Activated naive CD4-positive, alpha-beta T cell treated with anti-CD3 and anti-CD28 coated beads for 36 hours (primary cell): ENCODE results near the gene SEMA5B. TPM values are rescaled to one million over a fixed set of nuclear protein-coding genes. Genes with fewer than 3 reads are reported as not detected.

Experiments used
- CTCF ChIA-PET: fragments of 350-600 bp; sonication (Branson Sonifier 250); formaldehyde crosslinking; loops from one replicate; lab custom pipeline; 2021; ENCODE audit warnings: antibody characterized with exemption; lab: Charles Lee
- DNase-seq: peaks from one replicate; pipeline ENCODE4 v3.0.0-alpha.2; 2020
- H3K27ac Mint-ChIP-seq: one replicate; pipeline ENCODE4 v1.8.0; 2021; ENCODE audit warnings: mild to moderate bottlenecking, mixed read lengths
- H3K27me3 Mint-ChIP-seq: one replicate; pipeline ENCODE4 v1.8.0; 2021; ENCODE audit warnings: low read depth, mixed read lengths
- H3K36me3 Mint-ChIP-seq: one replicate; pipeline ENCODE4 v1.8.0; 2021; ENCODE audit warnings: low read depth, mixed read lengths
- H3K4me1 Mint-ChIP-seq: one replicate; pipeline ENCODE4 v1.8.0; 2021; ENCODE audit warnings: low read depth, mixed read lengths
- H3K4me3 Mint-ChIP-seq: one replicate; pipeline ENCODE4 v1.8.0; 2021; ENCODE audit warnings: mild to moderate bottlenecking, moderate library complexity, mixed read lengths
- H3K9me3 Mint-ChIP-seq: one replicate; pipeline ENCODE4 v1.8.0; 2021; ENCODE audit warnings: mixed read lengths
- intact Hi-C: fragments of 100-400 bp; cut with micrococcal nuclease; formaldehyde crosslinking; loops from one replicate; pipeline ENCODE4 v1.15.1; 2023
- total RNA-seq, 2 experiments: library from RNA; stranded (reverse); gene quantifications; one replicate each; pipeline ENCODE4 v1.2.3, GENCODE V29; 2021

The SEMA5B gene
- total RNA-seq, 2 experiments from 2014 or later: not detected

GRCh38 chr3:122987736-122988319 is 39.7 kb downstream of the SEMA5B start:
- Mint-ChIP-seq H3K27ac (no peak overlapping the region), H3K4me3 (no peak overlapping the region), H3K36me3 (no peaks in the 10 kb centered on the region), H3K27me3 (peaks cover 17% of the 10 kb centered on the region), H3K9me3 (no peaks in the 10 kb centered on the region), H3K4me1 (no peaks in the 10 kb centered on the region)
- CTCF ChIA-PET: no interaction called here
- DNase-seq: no peak
- intact Hi-C loops: no loop called here

DNA sequence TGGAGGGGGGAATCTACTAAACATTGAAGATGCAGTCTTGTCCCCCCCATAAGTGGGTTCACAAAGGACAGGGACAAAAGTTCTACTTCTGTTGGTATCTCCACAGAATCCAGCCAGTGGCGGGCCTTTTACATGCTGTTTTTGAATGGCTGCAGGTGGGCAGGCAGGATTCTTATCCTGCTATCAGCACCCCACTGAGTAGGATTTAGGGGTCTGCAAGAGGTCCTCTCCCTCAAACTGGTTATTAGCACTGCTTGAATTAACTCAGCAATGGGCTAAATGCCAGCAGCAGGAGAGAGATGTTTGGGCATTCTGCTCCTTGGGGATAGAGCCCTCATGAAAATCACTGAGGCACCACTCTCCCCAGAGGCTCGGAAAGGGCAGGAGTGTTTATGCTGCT is 40.3 kb downstream of the SEMA5B start:
- no peak for DNase-seq
- Mint-ChIP-seq H3K27ac (no peak overlapping the region), H3K36me3 (no peaks in the 10 kb centered on the region), H3K9me3 (no peaks in the 10 kb centered on the region), H3K4me3 (no peak overlapping the region), H3K27me3 (peaks cover 14% of the 10 kb centered on the region), H3K4me1 (no peaks in the 10 kb centered on the region)
- intact Hi-C loops: no loop called here
- CTCF ChIA-PET: no interaction called here

DNA sequence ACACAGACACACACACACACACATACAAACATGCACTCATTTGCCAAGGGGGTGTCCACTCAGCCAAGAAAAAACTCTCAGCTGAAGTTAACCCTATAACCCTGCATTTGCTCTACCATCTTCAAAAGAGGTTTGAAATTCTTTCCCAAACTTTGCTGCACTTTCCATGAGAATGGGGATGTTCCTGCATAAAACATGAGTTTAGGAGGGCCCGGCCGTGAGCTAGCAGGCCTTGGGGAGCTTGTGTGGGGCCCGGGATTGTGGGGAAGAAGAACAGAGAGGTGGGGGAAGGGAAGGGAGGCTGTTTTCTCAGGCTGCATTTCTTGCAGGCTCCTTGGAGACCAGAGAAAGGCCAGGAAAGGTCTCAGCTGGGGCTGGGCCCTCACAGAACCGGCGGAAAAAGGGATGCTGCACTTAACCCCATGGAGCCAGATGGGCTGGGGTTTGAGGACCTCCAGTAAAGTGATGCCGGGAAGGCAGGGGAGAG is 40.8 kb downstream of the SEMA5B start:
- Mint-ChIP-seq H3K27me3 (peaks cover 14% of the 10 kb centered on the region), H3K9me3 (no peaks in the 10 kb centered on the region), H3K4me1 (no peaks in the 10 kb centered on the region), H3K4me3 (no peak overlapping the region), H3K36me3 (no peaks in the 10 kb centered on the region), H3K27ac (no peak overlapping the region)
- DNase-seq: no peak
- intact Hi-C loops: no loop called here
- CTCF ChIA-PET: no interaction called here

GRCh38 chr3:122985539-122985938 is 42.0 kb downstream of the SEMA5B start:
- H3K36me3 Mint-ChIP-seq: no peaks in the 10 kb centered on the region
- H3K9me3 Mint-ChIP-seq: no peaks in the 10 kb centered on the region
- no peaks in the 10 kb centered on the region for H3K4me1 Mint-ChIP-seq
- CTCF ChIA-PET: interaction anchor here (1.0 kb wide), 1 partner anchor 43 kb away, joined by 3 read pairs; the partner anchor contains the start of gene SEMA5B
- peaks cover 14% of the 10 kb centered on the region for H3K27me3 Mint-ChIP-seq
- no peak for DNase-seq
- no peak overlapping the region for H3K4me3 Mint-ChIP-seq
- no peak overlapping the region for H3K27ac Mint-ChIP-seq
- intact Hi-C loops: no loop called here

DNA sequence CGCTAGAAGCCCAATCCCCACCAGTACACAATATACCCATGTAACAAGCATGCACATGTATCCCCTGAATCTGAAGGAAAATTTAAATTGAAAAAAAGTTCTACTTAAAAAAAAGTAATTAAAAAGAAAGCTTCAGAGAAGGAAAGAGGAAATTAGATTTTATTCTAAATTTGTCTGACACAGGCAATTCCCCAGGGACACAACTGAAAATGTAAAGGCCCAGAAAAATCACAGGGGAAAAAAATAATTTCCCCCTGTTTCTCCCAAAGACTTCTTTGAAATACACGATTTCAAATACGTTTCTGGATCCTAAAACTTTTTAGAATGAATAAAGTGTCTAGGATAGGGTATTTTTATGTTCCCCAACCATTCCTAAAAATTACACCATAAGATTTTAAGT is 42.9 kb downstream of the SEMA5B start:
- CTCF ChIA-PET: no interaction called here
- intact Hi-C loops: no loop called here
- Mint-ChIP-seq H3K36me3 (no peaks in the 10 kb centered on the region), H3K4me1 (no peaks in the 10 kb centered on the region), H3K4me3 (no peak overlapping the region), H3K27ac (no peak overlapping the region), H3K9me3 (no peaks in the 10 kb centered on the region), H3K27me3 (peaks cover 14% of the 10 kb centered on the region)
- no peak for DNase-seq

- Mint-ChIP-seq H3K9me3 (no peaks in the 10 kb centered on the region), H3K36me3 (no peaks in the 10 kb centered on the region), H3K27me3 (peaks cover 13% of the 10 kb centered on the region), H3K27ac (no peak overlapping the region), H3K4me1 (no peaks in the 10 kb centered on the region), H3K4me3 (no peak overlapping the region)
- no peak for DNase-seq
- intact Hi-C loops: no loop called here
- CTCF ChIA-PET: no interaction called here
Measured at GRCh38 chr3:122984007-122984406, 43.6 kb downstream of the SEMA5B start.

GRCh38 chr3:122982216-122983185 is 45.1 kb downstream of the SEMA5B start:
- DNase-seq: no peak
- H3K27ac Mint-ChIP-seq: no peak overlapping the region
- intact Hi-C loops: no loop called here
- CTCF ChIA-PET: interaction anchor here (0.5 kb wide), 1 partner anchor 925 kb away, joined by 4 read pairs; no protein-coding TSS in a partner anchor
- no peaks in the 10 kb centered on the region for H3K9me3 Mint-ChIP-seq
- H3K4me3 Mint-ChIP-seq: no peak overlapping the region
- H3K4me1 Mint-ChIP-seq: no peaks in the 10 kb centered on the region
- no peaks in the 10 kb centered on the region for H3K36me3 Mint-ChIP-seq
- peaks cover 3% of the 10 kb centered on the region for H3K27me3 Mint-ChIP-seq

- CTCF ChIA-PET: no interaction called here
- Mint-ChIP-seq H3K27me3 (peaks cover 10% of the 10 kb centered on the region), H3K27ac (no peak overlapping the region), H3K36me3 (no peaks in the 10 kb centered on the region), H3K9me3 (no peaks in the 10 kb centered on the region), H3K4me3 (no peak overlapping the region), H3K4me1 (peaks cover 13% of the 10 kb centered on the region)
- intact Hi-C loops: no loop called here
- DNase-seq: no peak
Measured at GRCh38 chr3:122979211-122979610, 48.4 kb downstream of the SEMA5B start.

DNA sequence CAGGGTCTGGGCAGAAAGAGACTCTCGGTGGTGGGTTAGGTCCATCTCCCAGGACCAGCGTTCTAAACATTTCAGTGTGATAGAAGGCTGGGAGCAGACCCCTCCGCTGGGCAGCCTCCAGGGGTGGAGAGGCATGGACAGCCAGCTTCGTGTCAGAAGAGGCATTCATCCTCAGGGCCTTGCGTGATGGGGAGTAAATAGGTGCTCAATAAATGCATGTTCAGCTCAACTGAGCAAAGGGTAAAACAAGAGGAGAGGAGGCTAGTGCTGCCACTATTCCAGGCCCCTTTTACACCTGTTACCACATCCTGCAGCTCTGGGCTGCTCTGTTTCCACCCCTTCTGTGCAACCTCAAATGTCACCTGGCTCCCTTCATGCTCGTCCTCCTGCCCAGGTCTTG is 49.0 kb downstream of the SEMA5B start:
- Mint-ChIP-seq H3K27ac (no peak overlapping the region), H3K4me3 (no peak overlapping the region), H3K9me3 (no peaks in the 10 kb centered on the region), H3K36me3 (no peaks in the 10 kb centered on the region), H3K4me1 (peaks cover 13% of the 10 kb centered on the region), H3K27me3 (peaks cover 10% of the 10 kb centered on the region)
- intact Hi-C loops: no loop called here
- CTCF ChIA-PET: no interaction called here
- no peak for DNase-seq

- no peaks in the 10 kb centered on the region for H3K9me3 Mint-ChIP-seq
- no peak overlapping the region for H3K27ac Mint-ChIP-seq
- CTCF ChIA-PET: no interaction called here
- peaks cover 15% of the 10 kb centered on the region for H3K27me3 Mint-ChIP-seq
- peaks cover 13% of the 10 kb centered on the region for H3K4me1 Mint-ChIP-seq
- intact Hi-C loops: no loop called here
- no peak for DNase-seq
- H3K36me3 Mint-ChIP-seq: no peaks in the 10 kb centered on the region
- no peak overlapping the region for H3K4me3 Mint-ChIP-seq
Measured at GRCh38 chr3:122977746-122978466, 49.7 kb downstream of the SEMA5B start.

- no peaks in the 10 kb centered on the region for H3K36me3 Mint-ChIP-seq
- H3K4me1 Mint-ChIP-seq: peaks cover 13% of the 10 kb centered on the region
- H3K9me3 Mint-ChIP-seq: no peaks in the 10 kb centered on the region
- H3K4me3 Mint-ChIP-seq: no peak overlapping the region
- CTCF ChIA-PET: no interaction called here
- H3K27me3 Mint-ChIP-seq: peaks cover 14% of the 10 kb centered on the region
- no peak overlapping the region for H3K27ac Mint-ChIP-seq
- intact Hi-C loops: no loop called here
- DNase-seq: no peak
Measured at GRCh38 chr3:122975924-122976293, 51.7 kb downstream of the SEMA5B start.

- CTCF ChIA-PET: no interaction called here
- H3K4me1 Mint-ChIP-seq: peaks cover 13% of the 10 kb centered on the region
- no peak for DNase-seq
- intact Hi-C loops: no loop called here
- H3K9me3 Mint-ChIP-seq: no peaks in the 10 kb centered on the region
- no peaks in the 10 kb centered on the region for H3K36me3 Mint-ChIP-seq
- H3K4me3 Mint-ChIP-seq: no peak overlapping the region
- H3K27me3 Mint-ChIP-seq: peaks cover 14% of the 10 kb centered on the region
- no peak overlapping the region for H3K27ac Mint-ChIP-seq
Measured at GRCh38 chr3:122975163-122975923, 52.2 kb downstream of the SEMA5B start.
